OCI-LY7 (cell line): ENCODE data around the gene TCEANC2.

Experiments
- EZH2phosphoT487 ChIP-seq: fragments of 200-600 bp; sonication (generic); IDR thresholded peaks from 2 replicates; pipeline ENCODE4 v1.6.1; 2018; ENCODE audit warnings: low read depth, borderline replicate concordance, mild to moderate bottlenecking, mixed run types, antibody characterized with exemption, low read length, moderate library complexity, mixed read lengths
- TF ChIP-seq, protein P1 (sequence below): fragments of 200-600 bp; sonication (generic); conservative IDR thresholded peaks from 2 replicates; pipeline ENCODE4 v1.5.1; 2014; ENCODE audit warnings: mild to moderate bottlenecking, antibody characterized with exemption, low read length, moderate library complexity, mixed read lengths

DNA sequence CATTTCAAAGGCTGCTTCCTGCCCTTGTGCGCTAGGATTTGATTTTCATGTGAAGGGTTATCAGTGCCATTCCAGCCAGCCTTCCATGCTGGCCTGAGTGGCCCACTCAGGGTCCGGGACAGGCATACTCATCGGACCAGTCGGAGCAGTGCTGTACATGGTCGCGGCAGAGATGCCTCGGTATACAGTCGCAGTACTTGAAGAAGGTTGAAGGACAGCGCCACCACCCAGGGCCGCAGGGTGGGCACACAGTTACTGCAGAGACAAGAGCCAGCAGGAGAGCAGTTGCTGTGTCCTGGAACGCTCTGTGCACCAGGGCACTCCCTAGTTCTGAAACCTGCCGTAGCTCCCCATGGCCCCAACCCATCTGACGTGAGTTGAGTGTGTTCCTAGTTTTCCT lies 44.5 kb upstream of the TCEANC2 start:
- TF ChIP-seq, protein P1, sequence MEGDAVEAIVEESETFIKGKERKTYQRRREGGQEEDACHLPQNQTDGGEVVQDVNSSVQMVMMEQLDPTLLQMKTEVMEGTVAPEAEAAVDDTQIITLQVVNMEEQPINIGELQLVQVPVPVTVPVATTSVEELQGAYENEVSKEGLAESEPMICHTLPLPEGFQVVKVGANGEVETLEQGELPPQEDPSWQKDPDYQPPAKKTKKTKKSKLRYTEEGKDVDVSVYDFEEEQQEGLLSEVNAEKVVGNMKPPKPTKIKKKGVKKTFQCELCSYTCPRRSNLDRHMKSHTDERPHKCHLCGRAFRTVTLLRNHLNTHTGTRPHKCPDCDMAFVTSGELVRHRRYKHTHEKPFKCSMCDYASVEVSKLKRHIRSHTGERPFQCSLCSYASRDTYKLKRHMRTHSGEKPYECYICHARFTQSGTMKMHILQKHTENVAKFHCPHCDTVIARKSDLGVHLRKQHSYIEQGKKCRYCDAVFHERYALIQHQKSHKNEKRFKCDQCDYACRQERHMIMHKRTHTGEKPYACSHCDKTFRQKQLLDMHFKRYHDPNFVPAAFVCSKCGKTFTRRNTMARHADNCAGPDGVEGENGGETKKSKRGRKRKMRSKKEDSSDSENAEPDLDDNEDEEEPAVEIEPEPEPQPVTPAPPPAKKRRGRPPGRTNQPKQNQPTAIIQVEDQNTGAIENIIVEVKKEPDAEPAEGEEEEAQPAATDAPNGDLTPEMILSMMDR = no peak
- no peak for TF ChIP-seq EZH2phosphoT487
